ENCODE data around the gene TMEM117.

DNA sequence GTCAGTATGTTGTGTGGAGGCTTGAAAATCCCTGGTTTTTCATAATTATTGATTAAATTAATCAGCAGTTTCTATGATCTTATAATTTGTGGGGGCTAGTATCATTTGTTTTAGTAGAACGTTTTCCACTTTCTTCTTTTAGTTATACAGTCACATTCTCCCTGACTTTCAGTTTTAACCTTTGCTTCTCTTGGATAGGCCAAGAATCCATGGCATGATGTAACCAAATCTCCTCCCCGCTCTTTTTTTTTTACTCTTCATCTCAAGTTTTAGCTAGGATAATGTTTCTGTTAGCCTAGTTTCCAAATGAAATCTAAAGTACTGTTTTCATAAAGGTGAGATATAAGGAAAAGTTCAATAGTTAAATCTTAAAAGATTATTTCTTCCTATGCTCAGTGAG lies 106.5 kb downstream of the TMEM117 start:
- TF ChIP-seq POLR2AphosphoS5 (IDR thresholded peaks at IDR 0.05; ENCODE audit: low read depth, low read length) (no peak), POLR2A (IDR thresholded peaks at IDR 0.05; ENCODE audit: low read depth, low read length) (no peak), TAF1 (IDR thresholded peaks at IDR 0.05; ENCODE audit: borderline replicate concordance, low read depth, low read length) (no peak)

Measured in GM12892 (cell line).